Upper lobe of right lung (tissue), 1 donor: ENCODE data around the gene VSNL1. TPM values are rescaled to one million over a fixed set of nuclear protein-coding genes. Genes with fewer than 3 reads are reported as not detected.

ENCODE experiments used
- ATAC-seq: fragments of 200-7000 bp; cut with Tn5 transposase; one replicate; pipeline ENCODE4 v1.9.1; 2020; ENCODE audit warnings: mild to moderate bottlenecking, moderate library complexity
- DNase-seq: peaks from one replicate; pipeline ENCODE4 v3.0.0-alpha.2; 2020
- H3K27ac ChIP-seq: fragments of 200-600 bp; one replicate; pipeline ENCODE4 v1.8.0; 2022
- H3K27me3 ChIP-seq: fragments of 200-600 bp; one replicate; pipeline ENCODE4 v1.8.0; 2022; ENCODE audit warnings: mild to moderate bottlenecking
- H3K36me3 ChIP-seq: fragments of 200-600 bp; one replicate; pipeline ENCODE4 v1.8.0; 2022
- H3K4me1 ChIP-seq: fragments of 200-600 bp; one replicate; pipeline ENCODE4 v1.8.0; 2022
- H3K4me3 ChIP-seq: fragments of 200-600 bp; one replicate; pipeline ENCODE4 v1.8.0; 2022; ENCODE audit warnings: mild to moderate bottlenecking
- H3K9me3 ChIP-seq: fragments of 200-600 bp; one replicate; pipeline ENCODE4 v1.8.0; 2022
- intact Hi-C: fragments of 100-400 bp; cut with DNase I; formaldehyde crosslinking; loops from one replicate; pipeline ENCODE4 v1.11.0; 2022
- total RNA-seq: library from RNA; stranded (reverse); fragmentation: NEBNext Ultra II Directional; extraction: Animal tissue kit (Norgen Biotek cat#: 25700); gene quantifications from one replicate; pipeline ENCODE4 v1.2.1, GENCODE V29; 2021
- TF ChIP-seq, protein P1 (sequence below): fragments of 200-600 bp; IDR thresholded peaks from one replicate; pipeline ENCODE4 v1.8.0; 2022; ENCODE audit warnings: antibody characterized with exemption
- donor health status: DM: no; HTN: yes; CAD: no; lungs with severe emphysema.

The VSNL1 gene
- total RNA-seq, 1 donor from 2014 or later: 1.2 TPM

DNA sequence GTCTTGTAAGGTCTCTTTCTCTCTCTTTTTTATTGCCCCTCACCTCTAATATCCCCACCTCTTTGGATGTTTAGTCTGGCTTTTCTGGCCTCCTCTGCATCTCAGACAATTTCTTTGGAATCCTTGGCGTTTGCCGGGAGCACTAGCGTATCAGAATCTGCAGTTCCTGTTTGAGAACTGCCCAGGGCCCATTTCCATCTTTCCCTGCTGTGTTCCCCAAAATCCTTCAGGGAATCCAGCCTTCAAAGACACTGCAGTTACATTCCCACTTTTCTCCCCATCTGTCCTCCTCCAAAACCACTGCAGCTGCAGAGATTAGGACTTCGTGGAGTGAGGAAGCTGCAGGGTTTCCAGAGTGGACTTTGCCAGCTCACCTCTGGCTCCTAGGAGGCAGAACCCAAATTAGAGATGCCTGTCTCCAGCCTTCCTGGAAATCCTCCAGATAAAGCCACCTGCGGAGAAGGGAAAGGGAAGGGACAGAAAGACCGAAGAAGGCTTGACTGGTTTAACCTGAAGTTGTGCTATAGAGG, 2.7 kb downstream of the VSNL1 start:
- Histone ChIP-seq H3K4me3 (no peak overlapping the region), H3K27me3 (peaks cover 82% of the 10 kb centered on the region), H3K4me1 (peaks cover 10% of the 10 kb centered on the region), H3K9me3 (no peaks in the 10 kb centered on the region), H3K27ac (no peak overlapping the region), H3K36me3 (no peaks in the 10 kb centered on the region)
- TF ChIP-seq, protein P1, sequence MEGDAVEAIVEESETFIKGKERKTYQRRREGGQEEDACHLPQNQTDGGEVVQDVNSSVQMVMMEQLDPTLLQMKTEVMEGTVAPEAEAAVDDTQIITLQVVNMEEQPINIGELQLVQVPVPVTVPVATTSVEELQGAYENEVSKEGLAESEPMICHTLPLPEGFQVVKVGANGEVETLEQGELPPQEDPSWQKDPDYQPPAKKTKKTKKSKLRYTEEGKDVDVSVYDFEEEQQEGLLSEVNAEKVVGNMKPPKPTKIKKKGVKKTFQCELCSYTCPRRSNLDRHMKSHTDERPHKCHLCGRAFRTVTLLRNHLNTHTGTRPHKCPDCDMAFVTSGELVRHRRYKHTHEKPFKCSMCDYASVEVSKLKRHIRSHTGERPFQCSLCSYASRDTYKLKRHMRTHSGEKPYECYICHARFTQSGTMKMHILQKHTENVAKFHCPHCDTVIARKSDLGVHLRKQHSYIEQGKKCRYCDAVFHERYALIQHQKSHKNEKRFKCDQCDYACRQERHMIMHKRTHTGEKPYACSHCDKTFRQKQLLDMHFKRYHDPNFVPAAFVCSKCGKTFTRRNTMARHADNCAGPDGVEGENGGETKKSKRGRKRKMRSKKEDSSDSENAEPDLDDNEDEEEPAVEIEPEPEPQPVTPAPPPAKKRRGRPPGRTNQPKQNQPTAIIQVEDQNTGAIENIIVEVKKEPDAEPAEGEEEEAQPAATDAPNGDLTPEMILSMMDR: no peak
- ATAC-seq (no peak), DNase-seq (no peak)
- intact Hi-C loops: no loop called here

DNA sequence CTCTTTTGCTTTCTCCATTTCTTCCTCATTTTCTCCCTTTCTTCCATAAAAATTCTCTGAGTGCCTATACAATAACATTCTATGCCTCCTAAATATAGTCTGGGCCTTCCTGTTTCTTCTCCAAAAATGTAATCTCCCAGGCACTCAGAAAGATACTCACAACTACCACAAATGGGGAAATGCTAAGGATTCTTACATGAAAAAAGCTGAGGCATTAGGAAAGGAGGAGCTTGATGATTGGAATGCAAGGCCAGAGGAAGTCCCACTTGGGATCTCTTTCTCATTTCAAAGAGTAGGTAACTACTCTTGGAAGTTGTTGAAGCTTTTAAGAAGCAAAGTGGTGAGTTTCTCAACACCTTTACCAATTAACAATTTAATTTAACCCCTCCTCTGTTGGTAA, 3.4 kb downstream of the VSNL1 start:
- intact Hi-C loops: no loop called here
- H3K27me3 ChIP-seq: peaks cover 83% of the 10 kb centered on the region
- no peak for DNase-seq

GRCh38 chr2:17544256-17544655, 3.8 kb downstream of the VSNL1 start:
- Histone ChIP-seq H3K27me3 (peaks cover 83% of the 10 kb centered on the region), H3K27ac (no peak overlapping the region)
- no peak for DNase-seq

More for the DNA sequence above, 3.4 kb downstream of the VSNL1 start:
- Histone ChIP-seq H3K36me3 (no peaks in the 10 kb centered on the region), H3K4me3 (no peak overlapping the region), H3K27ac (no peak overlapping the region), H3K9me3 (no peaks in the 10 kb centered on the region), H3K4me1 (peaks cover 8% of the 10 kb centered on the region)
- TF ChIP-seq, protein P1: no peak
- ATAC-seq: no peak

GRCh38 chr2:17545680-17546613, 5.5 kb downstream of the VSNL1 start:
- intact Hi-C loops: no loop called here
- H3K4me3 ChIP-seq: no peak overlapping the region
- ATAC-seq: no peak
- TF ChIP-seq, protein P1: no peak
- DNase-seq: no peak
- H3K36me3 ChIP-seq: no peaks in the 10 kb centered on the region
- no peaks in the 10 kb centered on the region for H3K4me1 ChIP-seq
- H3K27me3 ChIP-seq: peaks cover 71% of the 10 kb centered on the region
- no peak overlapping the region for H3K27ac ChIP-seq
- no peaks in the 10 kb centered on the region for H3K9me3 ChIP-seq

More at GRCh38 chr2:17544256-17544655, 3.8 kb downstream of the VSNL1 start:
- Histone ChIP-seq H3K4me1 (peaks cover 8% of the 10 kb centered on the region), H3K9me3 (no peaks in the 10 kb centered on the region), H3K36me3 (no peaks in the 10 kb centered on the region), H3K4me3 (no peak overlapping the region)
- TF ChIP-seq, protein P1: no peak
- intact Hi-C loops: no loop called here
- no peak for ATAC-seq

DNA sequence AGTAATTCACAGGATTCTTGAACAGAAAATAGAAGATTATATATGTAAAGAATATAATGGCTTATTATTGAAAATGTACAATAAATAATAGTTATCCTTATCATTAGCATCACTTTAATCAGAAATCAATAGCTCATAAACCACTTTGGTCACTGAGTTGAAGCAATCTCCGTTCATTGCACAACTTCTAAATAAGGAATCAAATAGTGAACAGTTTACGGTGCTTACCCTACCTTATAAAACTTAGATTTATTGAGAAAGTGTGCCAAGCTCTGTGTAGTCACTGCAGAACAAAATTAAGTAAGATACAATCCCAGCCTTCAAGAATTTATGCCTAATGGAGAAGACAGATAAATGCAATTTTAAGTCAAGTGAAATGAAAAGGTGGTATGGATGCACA, 6.7 kb downstream of the VSNL1 start:
- Histone ChIP-seq H3K27ac (no peak overlapping the region), H3K36me3 (no peaks in the 10 kb centered on the region), H3K4me3 (no peak overlapping the region), H3K9me3 (no peaks in the 10 kb centered on the region), H3K27me3 (peaks cover 58% of the 10 kb centered on the region), H3K4me1 (no peaks in the 10 kb centered on the region)
- DNase-seq: no peak
- ATAC-seq: no peak
- TF ChIP-seq, protein P1: no peak
- intact Hi-C loops: no loop called here
